ENCODE results near the gene ZNF316.
A peak's percentile ranks its signal among the peaks of the same experiment; 100 is the strongest.

The ZNF316 gene

GRCh38 chr7:6637544-6638229 is 569 bp downstream of the ZNF316 start:
- peaks cover 20 to 44% of the 10 kb centered on the region in 2 donors for H3K36me3 ChIP-seq (replicated peaks in 1 of 2; ENCODE audit: control insufficient read depth in 2 of 2, insufficient read depth in 2 of 2, low read length in 2 of 2)
- no peak overlapping the region for H2BK120ac ChIP-seq (ENCODE audit: low read depth, low read length)

DNA sequence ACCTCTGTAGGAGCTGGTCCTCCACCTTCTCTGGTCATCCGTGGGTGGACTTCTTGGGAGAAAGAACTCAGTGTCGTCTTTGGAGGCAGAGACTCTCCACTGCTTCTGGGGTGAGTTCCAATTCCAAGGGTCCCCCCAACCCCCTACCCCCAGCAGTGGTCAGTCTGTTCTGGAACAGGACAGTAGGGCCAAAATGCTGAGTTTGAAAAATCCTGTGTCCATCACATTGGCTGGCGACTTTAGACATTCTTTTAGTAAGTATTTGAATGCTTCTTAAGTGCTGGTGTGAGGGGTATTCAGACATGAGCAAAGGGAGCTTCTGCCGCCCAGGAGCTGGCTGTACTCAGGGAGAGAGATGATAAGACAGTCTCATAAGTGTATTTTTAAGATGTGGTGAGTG is 1.9 kb downstream of the ZNF316 start:
- Histone ChIP-seq H3K14ac (ENCODE audit: low read length) (no peak overlapping the region), H3K4me1 (ENCODE audit: control insufficient read depth in 2 of 2, insufficient read depth in 1 of 2, low read depth in 1 of 2, low read length in 2 of 2) (peaks cover 6 to 13% of the 10 kb centered on the region in 2 donors), H2BK12ac (ENCODE audit: low read length) (no peak overlapping the region), H2AK5ac (ENCODE audit: low read depth, low read length) (no peak overlapping the region), H2BK120ac (ENCODE audit: low read depth, low read length) (no peak overlapping the region), H3K18ac (ENCODE audit: low read length) (no peak overlapping the region), H3K36me3 (replicated peaks in 1 of 2; ENCODE audit: control insufficient read depth in 2 of 2, insufficient read depth in 2 of 2, low read length in 2 of 2) (peaks cover 34 to 57% of the 10 kb centered on the region in 2 donors), H3K27ac (replicated peaks; ENCODE audit: low read length) (no peak overlapping the region), H3K79me1 (ENCODE audit: low read depth, low read length) (peaks cover 26% of the 10 kb centered on the region), H2AFZ (ENCODE audit: low read length) (no peak overlapping the region), H3K9me3 (replicated peaks in 1 of 2; ENCODE audit: control insufficient read depth in 2 of 2, insufficient read depth in 1 of 2, low read depth in 1 of 2, low read length in 2 of 2) (no peaks in the 10 kb centered on the region), H4K91ac (ENCODE audit: low read depth, low read length, poor library complexity) (no peak overlapping the region), H2BK15ac (ENCODE audit: low read length) (no peak overlapping the region), H3K4me2 (ENCODE audit: insufficient read depth, low read length, poor library complexity, severe bottlenecking) (no peak overlapping the region), H3K4me3 (ENCODE audit: low read length in 2 of 2) (peak overlapping the region in 1 of 2 donors; percentile 85), H3K27me3 (ENCODE audit: control insufficient read depth in 3 of 3, insufficient read depth in 3 of 3, low read depth in 1 of 3, low read length in 3 of 3) (no peaks in the 10 kb centered on the region), H3K4ac (ENCODE audit: low read length) (no peak overlapping the region), H4K8ac (ENCODE audit: low read depth, low read length) (no peak overlapping the region), H3K9ac (ENCODE audit: low read depth, low read length, poor library complexity) (no peak overlapping the region), H2BK5ac (ENCODE audit: low read length) (no peak overlapping the region), H3K23ac (ENCODE audit: low read depth, low read length, poor library complexity) (no peak overlapping the region)
- no CpG with 5 or more reads among the region's 4 CpGs for WGBS, 2 donors (ENCODE audit: extremely low coverage in 2 of 2, insufficient read length in 2 of 2, insufficient replicate concordance in 1 of 2)
- DNase-seq (ENCODE audit: low spot score), result no peak

More at GRCh38 chr7:6637544-6638229, 569 bp downstream of the ZNF316 start:
- Histone ChIP-seq H2BK5ac (ENCODE audit: low read length) (no peak overlapping the region), H4K8ac (ENCODE audit: low read depth, low read length) (no peak overlapping the region), H3K14ac (ENCODE audit: low read length) (no peak overlapping the region), H3K4me1 (ENCODE audit: control insufficient read depth in 2 of 2, insufficient read depth in 1 of 2, low read depth in 1 of 2, low read length in 2 of 2) (peaks cover 6 to 13% of the 10 kb centered on the region in 2 donors), H2BK15ac (ENCODE audit: low read length) (no peak overlapping the region), H3K9ac (ENCODE audit: low read depth, low read length, poor library complexity) (peak overlapping the region; percentile 92), H2AFZ (ENCODE audit: low read length) (peak overlapping the region; percentile 83), H3K23ac (ENCODE audit: low read depth, low read length, poor library complexity) (peak overlapping the region; percentile 65), H3K4ac (ENCODE audit: low read length) (no peak overlapping the region), H3K4me2 (ENCODE audit: insufficient read depth, low read length, poor library complexity, severe bottlenecking) (peak overlapping the region; percentile 93), H3K9me3 (replicated peaks in 1 of 2; ENCODE audit: control insufficient read depth in 2 of 2, insufficient read depth in 1 of 2, low read depth in 1 of 2, low read length in 2 of 2) (no peaks in the 10 kb centered on the region), H3K79me1 (ENCODE audit: low read depth, low read length) (peaks cover 26% of the 10 kb centered on the region), H3K18ac (ENCODE audit: low read length) (peak overlapping the region; percentile 91), H4K91ac (ENCODE audit: low read depth, low read length, poor library complexity) (no peak overlapping the region), H2BK12ac (ENCODE audit: low read length) (no peak overlapping the region), H3K27ac (replicated peaks; ENCODE audit: low read length) (no peak overlapping the region), H3K27me3 (ENCODE audit: control insufficient read depth in 3 of 3, insufficient read depth in 3 of 3, low read depth in 1 of 3, low read length in 3 of 3) (no peaks in the 10 kb centered on the region), H2AK5ac (ENCODE audit: low read depth, low read length) (peak overlapping the region; percentile 8), H3K4me3 (ENCODE audit: low read length in 2 of 2) (peak overlapping the region; percentile 85 to 98)
- no CpG with 5 or more reads among the region's 60 CpGs for WGBS, 2 donors (ENCODE audit: extremely low coverage in 2 of 2, insufficient read length in 2 of 2, insufficient replicate concordance in 1 of 2)
- no peak for DNase-seq (ENCODE audit: low spot score)

GRCh38 chr7:6639627-6640026 is 2.5 kb downstream of the ZNF316 start:
- H4K8ac ChIP-seq (ENCODE audit: low read depth, low read length), result no peak overlapping the region
- no CpG with 5 or more reads among the region's 11 CpGs for WGBS, 2 donors (ENCODE audit: extremely low coverage in 2 of 2, insufficient read length in 2 of 2, insufficient replicate concordance in 1 of 2)

DNA sequence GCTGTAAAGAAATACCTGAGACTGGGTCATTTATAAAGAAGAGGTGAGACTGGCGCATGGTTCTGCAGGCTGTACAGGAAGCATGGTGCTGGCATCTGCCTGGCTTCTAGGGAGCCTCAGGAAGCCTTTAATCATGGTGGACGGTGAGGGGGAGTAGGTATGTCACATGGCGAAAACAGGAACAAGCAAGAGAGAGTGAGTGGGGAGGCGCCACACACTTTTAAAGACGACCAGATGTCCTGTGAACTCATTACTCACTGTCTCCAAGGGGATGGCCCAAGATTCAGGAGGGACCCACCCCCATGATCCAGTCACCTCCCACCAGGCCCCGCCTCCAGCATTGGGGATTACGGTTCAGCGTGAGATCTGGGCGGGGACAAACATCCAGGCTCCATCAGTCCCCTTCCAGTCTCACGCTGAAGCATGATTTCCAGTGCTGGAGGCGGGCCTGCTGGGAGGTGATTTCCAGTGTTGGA is 3.2 kb downstream of the ZNF316 start:
- Histone ChIP-seq H3K4me2 (ENCODE audit: insufficient read depth, low read length, poor library complexity, severe bottlenecking) (no peak overlapping the region), H2BK120ac (ENCODE audit: low read depth, low read length) (no peak overlapping the region), H3K79me1 (ENCODE audit: low read depth, low read length) (peaks cover 26% of the 10 kb centered on the region), H3K27ac (replicated peaks; ENCODE audit: low read length) (no peak overlapping the region), H3K4ac (ENCODE audit: low read length) (no peak overlapping the region), H3K9me3 (replicated peaks in 1 of 2; ENCODE audit: control insufficient read depth in 2 of 2, insufficient read depth in 1 of 2, low read depth in 1 of 2, low read length in 2 of 2) (no peaks in the 10 kb centered on the region), H2AK5ac (ENCODE audit: low read depth, low read length) (no peak overlapping the region), H2BK15ac (ENCODE audit: low read length) (no peak overlapping the region), H3K27me3 (ENCODE audit: control insufficient read depth in 3 of 3, insufficient read depth in 3 of 3, low read depth in 1 of 3, low read length in 3 of 3) (no peaks in the 10 kb centered on the region), H3K18ac (ENCODE audit: low read length) (no peak overlapping the region), H3K9ac (ENCODE audit: low read depth, low read length, poor library complexity) (no peak overlapping the region), H3K4me1 (ENCODE audit: control insufficient read depth in 2 of 2, insufficient read depth in 1 of 2, low read depth in 1 of 2, low read length in 2 of 2) (peaks cover 6 to 13% of the 10 kb centered on the region in 2 donors), H2BK5ac (ENCODE audit: low read length) (no peak overlapping the region), H4K91ac (ENCODE audit: low read depth, low read length, poor library complexity) (no peak overlapping the region), H3K36me3 (replicated peaks in 1 of 2; ENCODE audit: control insufficient read depth in 2 of 2, insufficient read depth in 2 of 2, low read length in 2 of 2) (peaks cover 41 to 70% of the 10 kb centered on the region in 2 donors), H4K8ac (ENCODE audit: low read depth, low read length) (no peak overlapping the region), H2AFZ (ENCODE audit: low read length) (no peak overlapping the region), H3K14ac (ENCODE audit: low read length) (no peak overlapping the region), H2BK12ac (ENCODE audit: low read length) (no peak overlapping the region), H3K23ac (ENCODE audit: low read depth, low read length, poor library complexity) (peak overlapping the region; percentile 65), H3K4me3 (ENCODE audit: low read length in 2 of 2) (no peak overlapping the region)
- no peak for DNase-seq (ENCODE audit: low spot score)
- WGBS, 2 donors (ENCODE audit: extremely low coverage in 2 of 2, insufficient read length in 2 of 2, insufficient replicate concordance in 1 of 2), result no CpG with 5 or more reads among the region's 11 CpGs

More at GRCh38 chr7:6639627-6640026, 2.5 kb downstream of the ZNF316 start:
- Histone ChIP-seq H3K18ac (ENCODE audit: low read length) (no peak overlapping the region), H4K91ac (ENCODE audit: low read depth, low read length, poor library complexity) (no peak overlapping the region), H3K4me1 (ENCODE audit: control insufficient read depth in 2 of 2, insufficient read depth in 1 of 2, low read depth in 1 of 2, low read length in 2 of 2) (peaks cover 6 to 13% of the 10 kb centered on the region in 2 donors), H3K23ac (ENCODE audit: low read depth, low read length, poor library complexity) (peak overlapping the region; percentile 55), H2AK5ac (ENCODE audit: low read depth, low read length) (no peak overlapping the region), H3K4ac (ENCODE audit: low read length) (no peak overlapping the region), H3K27me3 (ENCODE audit: control insufficient read depth in 3 of 3, insufficient read depth in 3 of 3, low read depth in 1 of 3, low read length in 3 of 3) (no peaks in the 10 kb centered on the region), H3K9ac (ENCODE audit: low read depth, low read length, poor library complexity) (no peak overlapping the region), H2AFZ (ENCODE audit: low read length) (no peak overlapping the region), H3K9me3 (replicated peaks in 1 of 2; ENCODE audit: control insufficient read depth in 2 of 2, insufficient read depth in 1 of 2, low read depth in 1 of 2, low read length in 2 of 2) (no peaks in the 10 kb centered on the region), H3K4me3 (ENCODE audit: low read length in 2 of 2) (no peak overlapping the region), H3K79me1 (ENCODE audit: low read depth, low read length) (peaks cover 26% of the 10 kb centered on the region), H2BK15ac (ENCODE audit: low read length) (no peak overlapping the region), H3K14ac (ENCODE audit: low read length) (no peak overlapping the region), H3K4me2 (ENCODE audit: insufficient read depth, low read length, poor library complexity, severe bottlenecking) (no peak overlapping the region), H2BK120ac (ENCODE audit: low read depth, low read length) (no peak overlapping the region), H2BK12ac (ENCODE audit: low read length) (no peak overlapping the region), H3K27ac (replicated peaks; ENCODE audit: low read length) (no peak overlapping the region), H3K36me3 (replicated peaks in 1 of 2; ENCODE audit: control insufficient read depth in 2 of 2, insufficient read depth in 2 of 2, low read length in 2 of 2) (peaks cover 35 to 63% of the 10 kb centered on the region in 2 donors), H2BK5ac (ENCODE audit: low read length) (no peak overlapping the region)
- no peak for DNase-seq (ENCODE audit: low spot score)

Data from neuronal stem cell (in vitro differentiated cells).